ENCODE data around the gene SAMMSON.

SAMMSON gene

DNA sequence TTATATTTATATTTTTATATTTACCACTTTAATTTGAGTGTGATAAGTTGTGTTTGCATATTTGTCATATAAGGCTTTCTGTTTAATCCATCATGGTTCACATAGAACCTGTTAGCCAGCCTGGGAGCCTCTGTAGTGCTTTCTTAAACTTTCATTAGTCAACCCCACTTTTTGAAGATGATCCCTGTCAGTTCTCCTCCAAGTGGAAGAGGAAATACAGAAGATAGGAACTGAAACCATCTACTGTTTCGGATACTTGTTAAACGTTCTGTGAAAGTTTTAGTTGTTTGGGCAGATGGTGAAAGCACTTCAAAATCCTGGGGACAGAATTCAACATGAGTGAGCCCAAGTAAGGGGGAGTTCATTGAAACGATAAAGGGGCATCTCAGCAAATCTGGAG lies 4.6 kb upstream of the SAMMSON start:
- no peak for DNase-seq

DNA sequence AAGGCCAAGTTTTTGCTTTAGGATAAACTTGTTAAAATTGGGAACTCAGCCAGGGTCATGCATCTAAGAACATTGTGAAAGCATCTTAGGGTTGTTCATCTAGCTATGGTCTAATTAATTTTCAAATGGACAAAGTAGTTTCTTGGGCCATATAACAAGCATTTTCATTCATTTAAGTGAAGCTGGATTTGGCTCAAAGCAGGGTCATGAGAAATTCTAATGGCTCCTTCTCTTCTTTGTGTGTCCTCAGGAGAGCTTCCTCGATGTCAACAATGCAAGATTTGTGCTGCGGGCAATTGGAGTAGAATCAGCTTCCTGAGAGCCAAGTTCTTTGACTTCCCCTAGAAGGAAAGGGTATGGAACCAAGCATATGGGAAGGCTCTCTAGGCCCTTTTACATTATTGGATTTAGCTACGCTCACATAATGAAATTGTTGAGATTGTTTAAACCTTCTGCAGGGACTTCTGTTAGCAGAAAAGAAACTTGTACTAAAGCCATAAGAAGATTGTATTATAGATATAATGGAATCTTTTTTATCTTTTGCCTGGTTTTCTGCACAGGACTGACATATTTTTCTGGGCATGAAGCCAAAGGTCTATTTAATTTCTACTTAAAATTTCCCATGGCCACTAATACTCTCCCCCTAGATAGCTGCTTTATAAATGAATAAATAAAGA lies 1.8 kb upstream of the SAMMSON start:
- Mint-ChIP-seq H3K36me3 (ENCODE audit: low read depth) (no peaks in the 10 kb centered on the region), H3K9me3 (peaks cover 3% of the 10 kb centered on the region), H3K4me3 (no peak overlapping the region), H3K27ac (no peak overlapping the region), H3K4me1 (ENCODE audit: low read depth) (no peaks in the 10 kb centered on the region), H3K27me3 (no peaks in the 10 kb centered on the region)
- DNase-seq = no peak

More for the DNA sequence above, 4.6 kb upstream of the SAMMSON start:
- no peaks in the 10 kb centered on the region for H3K4me1 Mint-ChIP-seq (ENCODE audit: low read depth)
- H3K9me3 Mint-ChIP-seq = no peaks in the 10 kb centered on the region
- H3K4me3 Mint-ChIP-seq = no peak overlapping the region
- H3K27ac Mint-ChIP-seq = no peak overlapping the region
- no peaks in the 10 kb centered on the region for H3K27me3 Mint-ChIP-seq
- H3K36me3 Mint-ChIP-seq (ENCODE audit: low read depth) = no peaks in the 10 kb centered on the region

DNA sequence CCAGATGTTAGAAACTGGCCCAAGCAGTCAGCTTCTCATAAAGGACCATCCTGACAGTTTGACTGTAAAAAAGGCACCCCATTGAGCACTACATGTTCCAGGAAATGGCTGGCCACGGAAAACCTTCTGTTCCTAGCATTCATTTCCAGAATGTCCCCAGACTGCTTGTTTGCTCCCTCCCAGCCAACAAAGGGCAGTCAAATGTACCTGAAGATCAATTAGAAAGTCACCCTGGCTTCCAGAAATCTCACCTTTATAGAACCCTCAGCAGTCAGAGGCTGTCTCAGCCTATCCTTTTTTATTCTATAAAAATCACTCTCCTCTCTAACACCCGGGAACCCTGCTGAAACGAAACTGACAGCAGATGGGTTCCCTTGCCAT lies 784 bp upstream of the SAMMSON start:
- Mint-ChIP-seq H3K36me3 (ENCODE audit: low read depth) (no peaks in the 10 kb centered on the region), H3K9me3 (peaks cover 3% of the 10 kb centered on the region), H3K4me1 (ENCODE audit: low read depth) (no peaks in the 10 kb centered on the region), H3K27ac (no peak overlapping the region), H3K27me3 (no peaks in the 10 kb centered on the region), H3K4me3 (no peak overlapping the region)
- no peak for DNase-seq

DNA sequence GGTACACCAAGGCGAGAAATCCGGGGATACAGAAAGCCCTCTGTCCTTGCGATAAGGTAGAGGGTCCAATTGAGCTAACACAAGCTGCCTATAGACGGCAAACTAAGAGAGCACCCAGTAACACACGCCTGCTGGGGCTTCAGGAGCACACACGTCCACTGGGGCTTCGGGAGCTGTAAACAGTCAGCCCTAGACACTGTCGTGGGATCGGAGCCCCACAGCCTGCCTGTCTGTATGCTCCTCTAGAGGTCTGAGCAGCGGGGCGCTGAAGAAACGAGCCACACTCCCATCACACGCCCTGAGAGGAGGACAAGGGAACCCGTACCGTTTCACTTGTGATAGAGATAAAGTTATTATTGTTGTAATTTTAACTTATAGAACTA lies 486 bp downstream of the SAMMSON start:
- Mint-ChIP-seq H3K27ac (no peak overlapping the region), H3K4me3 (no peak overlapping the region), H3K4me1 (ENCODE audit: low read depth) (no peaks in the 10 kb centered on the region), H3K27me3 (no peaks in the 10 kb centered on the region), H3K36me3 (ENCODE audit: low read depth) (no peaks in the 10 kb centered on the region), H3K9me3 (peaks cover 3% of the 10 kb centered on the region)
- no peak for DNase-seq

DNA sequence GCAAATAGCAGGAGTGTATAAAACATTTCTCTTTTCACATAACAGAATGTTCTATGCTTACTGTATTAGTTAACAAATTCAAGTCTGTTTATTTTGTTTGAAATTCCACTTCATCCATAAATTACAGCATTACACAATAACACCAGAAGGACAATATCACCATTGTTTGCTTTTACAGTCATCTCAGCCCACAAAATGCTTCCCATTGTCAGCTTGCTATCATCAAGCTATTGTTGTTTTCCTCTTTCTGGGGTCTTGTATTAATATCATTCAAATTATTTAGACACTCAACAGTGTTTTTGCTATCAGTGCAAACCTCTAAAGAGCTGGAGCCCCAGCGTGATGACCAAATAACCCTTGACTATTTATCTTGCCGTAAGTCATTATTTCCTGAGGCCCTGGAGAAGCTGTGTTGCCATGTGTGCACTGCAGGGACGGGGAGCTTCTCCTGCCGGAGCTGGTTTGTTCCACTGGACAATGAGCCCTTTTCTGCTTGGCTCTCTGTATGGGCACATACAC lies 1.1 kb downstream of the SAMMSON start:
- no peaks in the 10 kb centered on the region for H3K27me3 Mint-ChIP-seq
- no peak overlapping the region for H3K27ac Mint-ChIP-seq
- H3K4me1 Mint-ChIP-seq (ENCODE audit: low read depth) = no peaks in the 10 kb centered on the region
- H3K36me3 Mint-ChIP-seq (ENCODE audit: low read depth) = no peaks in the 10 kb centered on the region
- no peak overlapping the region for H3K4me3 Mint-ChIP-seq
- peaks cover 3% of the 10 kb centered on the region for H3K9me3 Mint-ChIP-seq
- no peak for DNase-seq

DNA sequence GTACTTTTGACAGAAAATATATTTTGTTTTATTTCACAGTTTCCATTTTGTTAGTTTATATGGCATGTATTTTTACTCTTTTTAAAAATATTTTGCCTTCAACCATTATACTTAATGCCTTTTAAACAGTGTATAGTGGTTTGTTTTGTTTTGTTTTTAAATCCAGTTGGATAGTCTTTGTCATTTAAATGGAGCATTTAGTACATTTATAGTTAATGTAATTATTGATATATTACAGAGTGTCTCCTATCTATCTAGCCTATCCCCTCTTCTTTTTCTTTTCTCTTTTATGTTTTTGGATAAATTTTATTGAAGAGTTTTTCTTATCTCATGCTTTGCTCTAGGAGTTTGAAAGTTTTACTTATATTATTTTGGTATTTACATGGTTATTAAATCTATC lies 3.6 kb downstream of the SAMMSON start:
- H3K9me3 Mint-ChIP-seq = peaks cover 3% of the 10 kb centered on the region

DNA sequence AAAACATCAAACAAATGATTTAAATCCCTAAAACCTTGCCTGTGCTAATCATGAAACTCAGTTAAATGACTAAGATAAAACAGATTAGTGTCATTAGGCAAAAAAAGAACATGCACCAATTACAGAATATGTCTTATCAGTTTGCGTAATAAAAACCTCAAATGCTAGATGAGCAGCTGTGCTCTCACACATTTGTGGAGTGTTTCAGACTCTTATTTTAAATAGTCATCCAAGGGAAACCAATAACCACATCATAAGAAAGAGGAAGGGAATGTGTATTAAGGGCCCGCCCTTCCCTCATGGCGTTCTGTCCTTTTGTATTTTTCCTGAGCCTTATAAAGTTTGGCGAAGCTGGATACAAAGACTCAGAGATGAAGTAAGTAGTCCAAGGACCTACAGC lies 6.6 kb downstream of the SAMMSON start:
- Mint-ChIP-seq H3K4me1 (ENCODE audit: low read depth) (no peaks in the 10 kb centered on the region), H3K27me3 (no peaks in the 10 kb centered on the region), H3K9me3 (peaks cover 3% of the 10 kb centered on the region), H3K4me3 (no peak overlapping the region), H3K36me3 (ENCODE audit: low read depth) (no peaks in the 10 kb centered on the region), H3K27ac (no peak overlapping the region)
- DNase-seq = no peak

More for the DNA sequence above, 3.6 kb downstream of the SAMMSON start:
- Mint-ChIP-seq H3K27me3 (no peaks in the 10 kb centered on the region), H3K27ac (no peak overlapping the region), H3K4me3 (no peak overlapping the region), H3K36me3 (ENCODE audit: low read depth) (no peaks in the 10 kb centered on the region), H3K4me1 (ENCODE audit: low read depth) (no peaks in the 10 kb centered on the region)
- no peak for DNase-seq

DNA sequence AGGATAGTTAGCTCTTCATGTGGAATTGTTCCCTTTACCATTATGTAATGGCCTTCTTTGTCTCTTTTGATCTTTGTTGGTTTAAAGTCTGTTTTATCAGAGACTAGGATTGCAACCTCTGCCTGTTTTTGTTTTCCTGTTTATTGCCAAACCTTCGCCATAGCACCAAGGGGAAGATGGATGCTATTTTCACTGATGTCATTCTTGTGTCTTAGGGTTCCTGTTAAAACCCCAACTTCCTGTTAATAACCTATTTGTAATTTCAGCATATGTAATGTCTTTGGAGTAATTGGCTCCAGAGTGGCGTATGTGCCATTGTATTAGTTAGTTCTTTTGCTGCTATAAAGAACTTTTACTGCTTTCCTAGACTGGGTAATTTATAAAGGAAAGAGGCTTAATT lies 10.8 kb downstream of the SAMMSON start:
- no peaks in the 10 kb centered on the region for H3K9me3 Mint-ChIP-seq
- no peaks in the 10 kb centered on the region for H3K27me3 Mint-ChIP-seq
- H3K4me3 Mint-ChIP-seq = no peak overlapping the region
- H3K4me1 Mint-ChIP-seq (ENCODE audit: low read depth) = no peaks in the 10 kb centered on the region
- no peak overlapping the region for H3K27ac Mint-ChIP-seq
- no peaks in the 10 kb centered on the region for H3K36me3 Mint-ChIP-seq (ENCODE audit: low read depth)
- DNase-seq = no peak

DNA sequence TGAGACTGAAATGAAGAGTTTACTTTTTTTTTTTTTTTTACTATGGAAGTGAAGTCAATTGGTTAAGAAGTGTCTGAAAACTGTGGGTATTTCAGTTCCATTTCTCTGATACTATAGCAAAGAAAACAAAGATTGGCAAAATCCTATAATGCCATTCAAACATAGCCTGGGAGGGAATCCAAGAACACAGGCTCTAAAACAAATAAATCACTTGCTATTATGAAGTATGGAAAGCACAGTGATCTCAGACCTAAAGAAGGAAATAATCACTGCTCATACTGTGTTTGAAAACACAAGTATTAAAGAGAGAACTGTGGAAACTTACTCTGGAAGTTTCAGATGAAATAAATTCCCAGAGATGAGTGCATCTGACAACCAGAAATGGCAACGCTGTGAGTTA lies 12.0 kb downstream of the SAMMSON start:
- no peaks in the 10 kb centered on the region for H3K4me1 Mint-ChIP-seq (ENCODE audit: low read depth)
- DNase-seq = no peak

DNA sequence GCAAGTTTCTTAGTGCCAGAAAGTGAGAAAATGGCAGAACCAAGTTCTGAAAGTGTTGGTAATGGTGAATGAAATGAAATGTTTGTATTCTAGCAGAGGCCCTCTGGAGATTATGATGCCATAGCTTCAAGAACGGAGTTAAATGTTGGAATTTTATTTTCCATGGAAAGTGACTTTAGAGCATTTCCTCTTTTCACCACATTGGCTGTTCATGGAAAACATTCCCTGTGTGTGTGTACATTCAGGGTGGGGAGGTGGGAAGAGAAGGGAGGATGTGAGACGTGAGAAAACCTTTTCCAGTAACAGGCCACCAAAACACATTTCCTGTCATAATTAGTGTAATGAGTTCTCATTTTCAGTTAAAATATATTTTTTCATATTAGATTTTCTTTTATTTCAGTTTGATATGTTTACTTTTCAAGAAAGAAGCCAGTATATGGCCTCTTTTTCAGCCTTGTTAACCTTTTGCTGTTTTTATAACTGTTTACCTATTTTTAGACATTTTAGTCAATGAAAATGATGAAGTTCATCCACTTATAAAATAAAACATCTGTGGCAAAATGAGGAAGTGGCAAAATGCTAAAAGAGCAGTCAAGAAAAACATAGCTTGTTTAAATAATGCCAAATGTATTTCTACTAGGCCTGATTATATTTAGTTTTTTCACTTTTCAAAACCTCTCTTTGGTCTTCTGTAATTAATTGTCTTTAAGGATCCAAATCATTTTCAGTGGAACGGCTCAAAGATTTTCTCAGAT lies 21.6 kb downstream of the SAMMSON start:
- H3K4me1 Mint-ChIP-seq (ENCODE audit: low read depth) = no peaks in the 10 kb centered on the region
- no peak overlapping the region for H3K27ac Mint-ChIP-seq
- peaks cover 3% of the 10 kb centered on the region for H3K9me3 Mint-ChIP-seq
- no peak overlapping the region for H3K4me3 Mint-ChIP-seq
- no peak for DNase-seq
- H3K36me3 Mint-ChIP-seq (ENCODE audit: low read depth) = no peaks in the 10 kb centered on the region
- H3K27me3 Mint-ChIP-seq = no peaks in the 10 kb centered on the region

More for the DNA sequence above, 12.0 kb downstream of the SAMMSON start:
- Mint-ChIP-seq H3K27me3 (no peaks in the 10 kb centered on the region), H3K36me3 (ENCODE audit: low read depth) (no peaks in the 10 kb centered on the region), H3K4me3 (no peak overlapping the region), H3K9me3 (no peaks in the 10 kb centered on the region), H3K27ac (no peak overlapping the region)

DNA sequence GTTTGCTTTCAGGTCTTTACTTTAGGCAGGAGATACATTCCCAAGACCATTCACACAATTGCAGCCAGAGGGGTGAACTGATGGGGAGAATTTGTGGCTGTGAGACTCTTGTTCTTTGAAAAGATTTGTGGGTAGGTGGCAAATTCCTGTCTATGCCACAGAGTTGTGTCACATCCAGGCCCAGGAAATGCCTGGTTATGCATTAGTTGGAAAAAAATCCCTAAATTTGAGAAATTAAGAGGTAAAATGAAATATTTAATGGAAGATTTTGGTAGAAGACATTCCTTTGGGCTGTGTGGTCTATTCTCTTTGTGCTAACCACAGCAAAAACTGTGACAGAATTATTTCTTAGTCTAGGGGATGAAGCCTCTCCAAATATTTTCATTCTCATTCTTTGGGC lies 28.8 kb downstream of the SAMMSON start:
- H3K36me3 Mint-ChIP-seq (ENCODE audit: low read depth) = no peaks in the 10 kb centered on the region
- H3K27ac Mint-ChIP-seq = no peak overlapping the region
- H3K4me1 Mint-ChIP-seq (ENCODE audit: low read depth) = no peaks in the 10 kb centered on the region
- H3K27me3 Mint-ChIP-seq = no peaks in the 10 kb centered on the region
- no peak overlapping the region for H3K4me3 Mint-ChIP-seq
- no peak for DNase-seq
- H3K9me3 Mint-ChIP-seq = no peaks in the 10 kb centered on the region

DNA sequence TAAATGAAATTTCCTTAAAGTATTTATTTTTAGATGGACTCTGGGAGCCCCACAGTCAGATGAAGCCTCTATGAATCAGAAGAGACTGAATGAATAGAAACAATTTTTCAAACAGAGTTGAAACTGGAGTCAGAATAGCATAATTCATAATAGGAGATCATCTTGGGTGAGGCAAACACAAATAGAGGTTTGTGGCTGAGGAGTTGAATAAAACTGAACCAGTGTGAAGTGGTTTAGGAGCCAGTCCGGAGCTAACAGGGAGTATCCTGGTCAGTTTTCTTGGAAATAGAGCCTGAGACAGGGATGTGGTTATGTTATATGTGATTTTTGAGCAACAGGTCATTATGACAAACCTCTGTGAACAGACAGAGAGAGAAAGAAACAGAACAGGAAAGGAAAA lies 39.2 kb downstream of the SAMMSON start:
- Mint-ChIP-seq H3K36me3 (ENCODE audit: low read depth) (no peaks in the 10 kb centered on the region), H3K4me3 (no peak overlapping the region), H3K9me3 (peaks cover 6% of the 10 kb centered on the region), H3K4me1 (ENCODE audit: low read depth) (no peaks in the 10 kb centered on the region), H3K27me3 (no peaks in the 10 kb centered on the region), H3K27ac (no peak overlapping the region)
- DNase-seq = no peak

DNA sequence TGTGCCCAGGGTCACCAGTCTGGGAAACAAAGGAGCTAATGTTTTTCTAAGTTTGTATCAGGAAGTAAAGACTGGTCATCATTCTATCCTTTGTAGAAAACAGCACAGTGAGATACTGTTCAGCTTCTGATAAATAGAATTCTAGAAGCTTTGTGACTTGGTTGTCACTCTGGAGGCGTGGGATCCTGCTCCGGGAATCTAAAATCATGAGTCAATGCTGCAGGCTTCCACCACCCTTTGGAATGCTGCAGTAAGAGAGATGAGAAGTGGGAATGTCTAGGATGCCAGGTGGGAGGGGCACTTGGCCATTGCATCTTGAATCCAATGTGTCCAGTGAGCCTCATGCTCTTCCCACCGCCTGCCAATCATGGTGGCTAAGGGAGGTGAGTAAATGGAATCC lies 40.9 kb downstream of the SAMMSON start:
- no peaks in the 10 kb centered on the region for H3K27me3 Mint-ChIP-seq
- DNase-seq = no peak
- H3K27ac Mint-ChIP-seq = no peak overlapping the region
- no peaks in the 10 kb centered on the region for H3K36me3 Mint-ChIP-seq (ENCODE audit: low read depth)
- H3K4me1 Mint-ChIP-seq (ENCODE audit: low read depth) = no peaks in the 10 kb centered on the region
- H3K9me3 Mint-ChIP-seq = peaks cover 6% of the 10 kb centered on the region
- no peak overlapping the region for H3K4me3 Mint-ChIP-seq

DNA sequence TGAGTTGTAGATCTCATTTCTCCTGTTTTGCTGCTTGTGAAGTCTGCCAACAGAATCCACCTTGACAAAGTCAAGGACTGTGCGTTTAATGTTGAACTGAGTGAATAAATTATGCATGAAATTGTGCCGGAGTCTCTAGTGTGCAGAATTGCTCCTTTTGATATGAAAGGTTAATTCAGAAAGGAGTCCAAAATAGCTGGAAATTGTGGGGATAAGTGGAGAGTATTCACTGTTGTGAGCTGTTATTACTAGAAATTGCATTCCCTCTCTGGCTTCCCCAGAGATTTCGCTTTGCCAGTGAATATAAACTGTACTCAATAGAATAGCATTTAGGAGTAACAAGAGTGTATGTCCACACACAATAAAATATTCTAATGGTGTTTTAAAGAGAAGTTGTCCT lies 43.1 kb downstream of the SAMMSON start:
- Mint-ChIP-seq H3K4me1 (ENCODE audit: low read depth) (no peaks in the 10 kb centered on the region), H3K27ac (no peak overlapping the region), H3K36me3 (ENCODE audit: low read depth) (no peaks in the 10 kb centered on the region), H3K9me3 (peaks cover 6% of the 10 kb centered on the region), H3K27me3 (peaks cover 3% of the 10 kb centered on the region), H3K4me3 (no peak overlapping the region)
- no peak for DNase-seq

DNA sequence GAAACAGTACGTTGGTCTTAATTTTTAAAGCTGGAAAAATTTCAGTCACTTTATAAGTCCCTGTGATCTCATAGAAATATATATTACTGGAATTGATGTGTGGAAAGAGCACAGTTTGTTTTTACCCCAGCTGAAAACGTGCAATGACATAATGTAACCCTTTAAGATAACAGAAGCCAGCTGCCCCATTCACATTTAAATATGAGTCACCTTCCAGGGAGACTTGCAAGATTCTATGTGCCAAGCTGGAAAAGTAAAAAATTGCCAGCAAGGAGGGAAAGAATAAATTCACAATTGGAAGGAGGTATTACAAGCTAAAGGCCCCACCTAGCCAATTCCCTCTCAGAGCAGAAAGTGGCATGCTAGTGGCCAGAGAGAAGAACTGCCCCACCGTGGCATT lies 50.2 kb downstream of the SAMMSON start:
- DNase-seq = no peak
- Mint-ChIP-seq H3K9me3 (no peaks in the 10 kb centered on the region), H3K4me1 (ENCODE audit: low read depth) (peaks cover 2% of the 10 kb centered on the region), H3K36me3 (ENCODE audit: low read depth) (no peaks in the 10 kb centered on the region), H3K27me3 (peaks cover 27% of the 10 kb centered on the region), H3K27ac (no peak overlapping the region), H3K4me3 (no peak overlapping the region)
